CD4-positive, alpha-beta T cell treated with Interleukin-12 subunit alpha and Interleukin-12 subunit beta, for 1 hour (primary cell): ENCODE results near the gene CDCA4.
"Not testable (repeated sequence)": the region's sequence is repeated elsewhere in the genome, so short reads cannot be mapped to it uniquely, and the experiment has no call there.

ENCODE experiments used
- DNase-seq: peaks from one replicate; pipeline ENCODE4 v3.0.0-alpha.2; 2020

The CDCA4 gene

GRCh38 chr14:105030836-105031396 lies 10.0 kb upstream of the CDCA4 start:
- DNase-seq = no peak

DNA sequence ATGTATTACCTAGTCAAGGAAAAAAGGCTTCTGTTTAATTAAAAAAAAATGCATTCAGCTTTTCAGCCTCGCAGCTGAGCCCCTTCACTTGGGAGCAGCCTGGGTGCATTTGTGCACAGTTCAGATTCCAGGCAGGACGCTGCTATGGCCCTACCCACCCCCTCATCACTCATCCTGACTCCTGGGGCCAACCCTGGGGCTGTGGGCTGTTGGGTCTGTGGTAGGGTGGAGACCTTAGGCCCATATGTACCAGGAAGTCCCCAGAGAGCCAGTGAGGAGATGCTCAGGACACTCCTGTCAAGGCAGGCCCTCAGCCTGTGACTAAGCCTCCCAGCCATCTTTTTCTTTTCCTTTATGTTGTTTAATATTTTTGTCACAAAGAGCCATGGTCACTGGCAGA lies 9.3 kb upstream of the CDCA4 start:
- DNase-seq = no peak

GRCh38 chr14:105029402-105029801 lies 8.5 kb upstream of the CDCA4 start:
- no peak for DNase-seq

DNA sequence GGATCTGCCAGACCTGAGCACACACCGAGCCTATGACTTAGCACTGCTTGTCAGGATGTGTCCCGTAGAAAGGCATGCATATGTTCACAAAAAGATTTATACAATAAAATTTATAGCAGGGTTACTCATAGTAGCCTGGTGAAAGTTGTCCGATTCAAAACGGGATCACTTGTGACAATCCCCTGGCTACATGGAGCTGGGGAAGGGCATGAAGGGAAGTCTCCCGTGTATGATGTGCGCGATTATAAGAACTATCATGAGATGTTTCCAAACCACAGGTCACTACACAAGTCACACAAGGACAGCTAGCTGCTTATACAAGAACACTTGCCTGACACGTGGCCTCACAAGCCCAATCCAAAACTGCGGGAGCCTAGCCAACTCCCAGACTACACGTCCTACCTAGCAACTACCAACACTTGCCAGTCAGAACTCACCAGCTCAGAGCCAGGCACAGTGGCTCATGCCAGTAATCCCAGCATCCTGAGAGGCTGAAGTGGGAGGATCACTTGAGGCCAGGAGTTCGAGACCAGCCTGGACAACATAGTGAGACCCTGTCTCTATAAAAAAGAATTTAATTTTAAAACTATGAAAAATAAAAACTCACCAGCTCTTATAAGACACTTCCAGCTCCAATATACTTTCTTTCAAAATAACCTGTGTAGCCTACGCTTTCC lies 7.5 kb upstream of the CDCA4 start:
- no peak for DNase-seq

DNA sequence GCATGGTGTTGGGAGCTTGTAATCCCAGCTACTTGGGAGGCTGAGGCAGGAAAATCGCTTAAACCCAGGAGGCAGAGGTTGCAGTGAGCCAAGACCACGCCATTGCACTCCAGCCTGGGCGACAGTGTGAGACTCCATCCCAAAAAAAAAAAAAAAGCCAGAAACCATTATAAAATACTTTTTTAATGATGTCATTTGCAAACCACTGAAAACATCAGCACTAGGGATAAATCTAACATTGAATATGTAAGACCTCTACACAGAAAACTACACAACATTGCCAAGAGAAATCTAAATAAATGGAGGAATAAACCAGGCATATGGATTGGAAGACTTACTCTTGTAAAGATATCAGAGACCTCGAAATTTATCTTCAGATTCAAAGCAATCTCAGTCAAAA lies 6.8 kb upstream of the CDCA4 start:
- DNase-seq = not testable (repeated sequence)

DNA sequence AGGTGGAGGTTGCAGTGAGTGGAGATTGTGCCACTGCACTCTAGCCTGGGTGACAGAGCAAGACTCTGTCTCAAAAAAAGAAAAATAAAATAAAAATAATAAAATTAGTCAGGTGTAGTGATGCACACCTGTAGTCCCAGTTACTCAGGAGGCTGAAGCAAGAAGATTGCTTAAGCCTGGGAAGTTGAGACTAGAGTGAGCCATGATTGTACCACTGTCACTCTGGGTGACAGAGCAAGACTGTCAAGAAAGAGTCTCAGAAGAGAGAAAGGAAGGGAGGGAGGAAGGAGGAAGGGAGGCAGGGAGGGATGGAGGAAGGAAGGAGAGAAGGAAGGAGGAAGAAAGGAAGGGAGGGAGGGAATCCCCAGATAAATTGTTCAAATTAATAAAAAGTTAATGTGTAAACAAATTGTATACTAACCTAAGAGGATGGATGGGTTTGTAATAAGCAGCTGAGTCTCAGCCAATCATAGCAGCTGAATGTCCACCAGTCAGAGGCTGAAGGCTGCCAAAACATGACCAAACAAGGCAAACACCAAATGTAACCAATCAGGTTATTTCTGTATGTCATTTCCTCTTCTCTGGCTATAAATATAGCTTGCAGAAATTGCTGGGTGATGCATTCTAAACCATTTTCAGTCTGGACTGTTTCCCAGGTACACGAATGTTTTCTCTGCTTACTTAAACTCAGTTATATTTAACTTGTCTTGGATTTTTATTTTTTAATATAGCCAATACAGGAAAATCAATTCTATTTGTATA lies 6.1 kb upstream of the CDCA4 start:
- DNase-seq = no peak

GRCh38 chr14:105026033-105026785 lies 5.3 kb upstream of the CDCA4 start:
- DNase-seq = no peak

DNA sequence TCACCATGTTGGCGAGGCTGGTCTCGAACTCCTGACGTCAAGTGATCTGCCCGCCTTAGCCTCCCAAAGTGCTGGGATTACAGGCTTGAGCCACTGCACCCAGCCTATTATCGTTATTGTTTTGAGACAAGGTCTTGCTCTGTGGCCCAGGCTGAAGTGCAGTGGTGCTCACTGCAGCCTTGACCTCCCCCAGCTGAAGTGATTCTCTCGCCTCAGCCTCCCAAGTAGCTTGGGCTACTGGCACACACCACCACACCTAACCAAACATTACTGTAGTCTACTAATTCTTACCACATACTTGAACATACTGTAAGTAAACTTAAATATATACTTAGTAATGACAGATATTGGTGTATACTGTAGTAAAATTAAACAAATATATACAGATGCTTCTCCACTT lies 4.5 kb upstream of the CDCA4 start:
- no peak for DNase-seq

DNA sequence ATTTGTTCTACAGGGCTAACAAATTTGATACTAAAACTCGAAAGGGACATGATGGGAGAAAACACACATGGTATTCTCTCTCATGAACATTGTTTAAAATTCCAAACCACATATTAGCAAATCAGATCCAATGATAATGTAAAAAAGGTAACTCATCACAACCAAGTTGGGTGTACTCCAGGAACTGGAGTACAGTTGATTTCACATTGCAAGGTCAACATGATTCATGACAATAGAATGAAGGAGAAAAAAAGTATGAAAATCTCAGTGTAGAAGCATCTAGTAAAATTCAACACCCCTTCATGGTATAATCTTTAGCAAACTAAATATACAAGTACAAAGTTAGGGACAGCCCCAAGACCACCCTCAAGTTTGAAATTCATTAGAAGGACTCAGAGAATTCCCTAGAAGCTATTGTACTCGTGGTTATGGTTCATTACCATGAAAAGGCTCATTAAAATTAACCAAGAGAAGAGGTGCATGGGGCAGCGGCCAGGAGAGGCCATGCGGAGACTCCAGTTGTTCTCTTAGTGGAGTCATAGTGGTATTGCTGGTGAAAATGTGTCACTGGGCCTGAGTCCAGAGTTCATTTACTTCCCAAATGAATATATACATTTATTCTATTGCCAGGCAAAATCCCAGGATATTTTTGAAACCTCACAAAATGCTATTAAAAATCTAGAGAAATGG lies 3.1 kb upstream of the CDCA4 start:
- DNase-seq = no peak

DNA sequence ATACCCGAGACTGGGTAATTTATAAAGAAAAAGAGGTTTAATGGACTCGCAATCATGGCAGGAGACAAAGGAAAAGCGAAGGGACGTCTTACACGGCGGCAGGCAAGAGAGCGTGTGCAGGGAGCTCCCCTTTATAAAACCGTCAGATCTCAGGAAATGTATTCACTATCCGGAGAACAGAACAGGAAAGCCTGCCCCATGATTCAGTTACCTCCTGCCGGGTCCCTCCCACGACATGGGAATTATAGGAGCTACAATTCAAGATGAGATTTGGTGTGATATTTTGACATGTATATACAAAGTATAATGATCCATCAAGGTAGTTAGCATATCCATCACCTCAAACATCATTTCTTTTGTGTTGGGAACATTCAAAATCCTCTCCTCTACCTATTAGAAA lies 2.3 kb upstream of the CDCA4 start:
- no peak for DNase-seq

DNA sequence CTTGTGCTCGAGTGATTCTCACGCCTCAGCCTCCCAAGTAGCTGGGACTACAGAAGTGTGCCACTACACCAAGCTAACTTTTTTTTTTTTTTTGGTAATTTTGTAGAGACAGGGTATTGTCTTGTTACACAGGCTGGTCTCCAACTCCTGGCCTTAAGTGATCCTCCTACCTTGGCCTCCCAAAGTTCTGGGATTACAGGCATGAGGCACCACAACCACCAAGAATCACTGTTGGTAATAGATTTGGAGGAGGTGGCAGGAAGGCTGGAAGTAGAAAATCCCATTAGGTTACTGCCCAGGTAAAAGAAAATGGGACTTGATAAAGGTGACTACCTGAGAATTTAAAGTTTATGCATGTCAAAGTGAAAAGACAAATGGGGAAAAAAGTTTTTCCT lies 1.4 kb upstream of the CDCA4 start:
- no peak for DNase-seq

- DNase-seq = no peak
Measured at GRCh38 chr14:105021656-105022275, 883 bp upstream of the CDCA4 start.

- DNase-seq = peak; percentile 76
Measured at GRCh38 chr14:105019861-105020814, 745 bp downstream of the CDCA4 start.

DNA sequence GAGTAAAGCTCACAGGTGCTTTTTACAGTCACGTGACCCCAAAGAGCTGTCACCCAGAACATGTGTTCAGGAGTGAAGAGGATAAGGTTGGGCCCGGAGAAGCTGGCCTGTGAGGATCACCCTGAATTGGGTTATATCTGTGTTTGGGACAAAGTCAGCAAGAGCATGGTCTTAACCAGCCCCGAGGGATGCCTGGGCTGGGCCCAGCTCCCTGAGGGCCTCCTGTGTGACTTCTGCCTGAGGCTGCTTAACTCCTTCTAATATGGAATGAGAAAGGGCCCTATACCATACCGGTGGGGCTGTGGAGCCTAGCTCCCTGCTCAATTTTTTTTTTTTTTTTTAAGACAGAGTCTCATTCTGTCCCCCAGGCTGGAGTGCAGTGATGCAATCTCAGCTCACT lies 2.5 kb downstream of the CDCA4 start:
- DNase-seq = no peak

DNA sequence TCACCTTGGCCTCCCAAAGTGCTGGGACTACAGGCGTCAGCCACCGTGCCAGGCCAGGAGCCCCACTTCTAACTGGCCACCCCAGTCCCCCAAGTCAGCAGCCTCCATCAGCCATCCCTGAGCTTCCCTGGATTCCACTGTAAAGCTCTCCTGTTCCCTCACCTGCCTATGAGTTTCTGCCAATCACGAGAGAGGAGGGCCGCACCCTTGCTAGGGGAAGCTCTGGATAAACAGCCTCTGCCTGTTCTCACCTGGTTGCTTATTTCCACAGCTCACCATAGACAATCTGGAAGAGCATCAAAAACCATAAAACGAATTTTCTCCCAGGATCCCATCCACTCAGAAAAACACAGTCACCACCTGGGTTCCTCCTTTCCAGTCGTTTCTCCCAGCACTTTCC lies 5.0 kb downstream of the CDCA4 start:
- no peak for DNase-seq

DNA sequence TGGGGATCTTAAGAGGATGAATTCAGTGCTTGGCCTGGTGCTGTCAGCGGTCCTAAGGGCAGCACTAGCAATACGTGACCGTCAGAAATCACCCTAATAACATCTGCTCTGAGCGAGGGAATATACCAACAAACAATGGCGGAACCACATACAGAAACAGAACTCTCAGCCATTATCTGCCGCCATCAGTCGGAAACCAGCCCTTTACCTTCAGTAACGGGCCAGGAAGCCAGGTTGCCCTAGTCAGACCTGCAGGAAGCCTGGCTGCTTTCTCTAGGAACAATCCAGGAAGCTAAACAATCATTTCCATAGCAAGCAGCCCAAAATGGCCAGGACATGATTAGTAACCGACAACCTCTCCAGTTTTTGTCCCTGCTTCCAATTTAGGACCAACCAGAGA lies 5.6 kb downstream of the CDCA4 start:
- DNase-seq = peak; percentile 43

- no peak for DNase-seq
Measured at GRCh38 chr14:105014631-105015030, 6.3 kb downstream of the CDCA4 start.

- DNase-seq = no peak
Measured at GRCh38 chr14:105014032-105014431, 6.9 kb downstream of the CDCA4 start.

DNA sequence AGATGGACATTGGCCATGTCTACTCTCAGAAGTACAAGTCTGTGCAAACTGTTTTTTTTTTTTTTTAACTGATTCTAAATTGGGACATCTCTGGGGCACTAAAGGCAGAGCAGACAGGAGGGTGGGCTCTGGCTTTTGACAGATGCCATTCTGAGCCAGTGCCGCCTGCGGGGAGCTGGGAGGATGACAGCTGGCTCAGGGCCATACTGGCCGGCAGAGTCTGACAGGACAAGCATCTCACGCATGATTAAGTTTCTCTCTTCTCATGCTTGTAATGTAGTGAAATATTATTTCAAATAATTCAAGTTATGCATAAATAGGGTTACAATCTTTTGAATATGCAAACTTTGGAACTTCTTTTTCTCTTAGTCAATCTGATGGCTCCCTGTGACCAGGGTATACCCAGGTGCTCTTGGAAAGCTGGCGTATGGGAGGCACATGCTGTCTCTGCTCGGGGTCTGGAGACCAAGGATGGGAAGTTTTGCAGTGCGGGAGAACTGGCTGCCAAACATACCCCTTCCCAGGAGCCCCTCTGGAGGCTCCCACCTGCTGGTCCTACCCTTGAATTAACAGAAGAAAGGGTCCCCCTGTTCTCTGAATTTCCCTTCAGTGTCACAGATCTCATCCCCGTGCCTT lies 7.6 kb downstream of the CDCA4 start:
- no peak for DNase-seq

- DNase-seq = no peak
Measured at GRCh38 chr14:105012171-105012985, 8.5 kb downstream of the CDCA4 start.
